ENCODE results near the gene DPH3. TPM values are rescaled to one million over a fixed set of nuclear protein-coding genes. Genes with fewer than 3 reads are reported as not detected.
A peak's percentile ranks its signal among the peaks of the same experiment; 100 is the strongest.

The DPH3 gene
- total and polyA plus RNA-seq, 9 of the 15 experiments (the other 6 are each of a cell fraction or from before 2014, with no cell fraction given) = 15.9 to 131 (median 38.7) TPM

GRCh38 chr3:16264708-16265454 lies at the start of gene DPH3, which contains the start of gene OXNAD1 (continued):
- TF ChIP-seq AFF1 (IDR thresholded peaks at IDR 0.05; ENCODE audit: low read depth in 1 of 2, partially characterized antibody in 2 of 2) (peak in 1 of 2 experiments; percentile 41), PCBP1 (IDR thresholded peaks at IDR 0.05; ENCODE audit: low read depth, low read length, poor library complexity, severe bottlenecking) (peak; percentile 42), ZBED1 (IDR thresholded peaks at IDR 0.05) (no peak; the same call in 1 of the 2 replicates), KLF10 (CRISPR knock-in tag; IDR thresholded peaks at IDR 0.05) (no peak), CC2D1A (IDR thresholded peaks at IDR 0.05) (no peak), ZNF41 (CRISPR knock-in tag; conservative IDR thresholded peaks at IDR 0.05) (0 out of 2 replicates have a peak, but pooled peaks have one; percentile 41), ZNF165 (CRISPR knock-in tag; IDR thresholded peaks at IDR 0.05; ENCODE audit: borderline replicate concordance) (peak; percentile 68; the same call in 1 of the 2 replicates), GTF2B (IDR thresholded peaks at IDR 0.05; ENCODE audit: extremely low read depth, insufficient read length) (no peak), IRF2 (CRISPR knock-in tag; IDR thresholded peaks at IDR 0.05) (no peak), TEAD4 (IDR thresholded peaks at IDR 0.05; ENCODE audit: low read length) (no peak), TEAD4 (CRISPR knock-in tag; IDR thresholded peaks at IDR 0.05; ENCODE audit: borderline replicate concordance) (peak; percentile 70; the same call in 1 of the 2 replicates), ZC3H4 (CRISPR knock-in tag; IDR thresholded peaks at IDR 0.05; ENCODE audit: borderline replicate concordance) (no peak), CREB3L1 (IDR thresholded peaks at IDR 0.05; ENCODE audit: borderline replicate concordance, low read depth) (peak; percentile 74; the same call in 1 of the 2 replicates), ZNF140 (CRISPR knock-in tag; IDR thresholded peaks at IDR 0.05) (no peak), KAT2B (IDR thresholded peaks at IDR 0.05; ENCODE audit: low read depth, low read length) (no peak), ZBTB7A (IDR thresholded peaks at IDR 0.05; ENCODE audit: borderline replicate concordance, control insufficient read depth, low read depth, low read length) (0 out of 2 replicates have a peak, but pooled peaks have one; percentile 23), PATZ1 (CRISPR knock-in tag; IDR thresholded peaks at IDR 0.05; ENCODE audit: borderline replicate concordance) (no peak)

All from K562 (cell line).